Colonic mucosa (tissue), 4 donors: ENCODE measurements around the gene EPHB1. TPM values are rescaled to one million over a fixed set of nuclear protein-coding genes. Genes with fewer than 3 reads are reported as not detected.

Source experiments
- DNase-seq: peaks from one replicate; pipeline ENCODE4 v3.0.0-alpha.2; 2020
- H3K27ac ChIP-seq: fragments of 200-600 bp; one replicate; pipeline ENCODE4 v1.8.0; 2021
- H3K27me3 ChIP-seq: fragments of 200-600 bp; one replicate; pipeline ENCODE4 v1.8.0; 2021
- H3K36me3 ChIP-seq: fragments of 200-600 bp; one replicate; pipeline ENCODE4 v1.8.0; 2021
- H3K4me1 ChIP-seq: fragments of 200-600 bp; one replicate; pipeline ENCODE4 v1.8.0; 2021; ENCODE audit warnings: mild to moderate bottlenecking
- H3K4me3 ChIP-seq: fragments of 200-600 bp; one replicate; pipeline ENCODE4 v1.8.0; 2021
- H3K9ac ChIP-seq, 2 donors: one replicate each; pipeline ENCODE4 v1.7.0; 2013; ENCODE audit warnings: control low read depth in 2 of 2, low read depth in 2 of 2, low read length in 2 of 2
- H3K9me3 ChIP-seq: fragments of 200-600 bp; one replicate; pipeline ENCODE4 v1.8.0; 2021
- intact Hi-C: fragments of 100-400 bp; cut with DNase I; formaldehyde crosslinking; loops from one replicate; pipeline ENCODE4 v1.14.1; 2022
- total RNA-seq, 2 donors: library from RNA; stranded (reverse); fragmentation: NEBNext Ultra II Directional in 1 of 2; extraction: Animal tissue kit (Norgen Biotek cat#: 25700) in 1 of 2; gene quantifications; one replicate each; pipeline ENCODE4 v1.2.1, GENCODE V29; 2021
- TF ChIP-seq, protein P1 (sequence below): fragments of 200-600 bp; IDR thresholded peaks from one replicate; pipeline ENCODE4 v1.8.0; 2022; ENCODE audit warnings: antibody characterized with exemption, mild to moderate bottlenecking
- donor health status: healthy.
- donor health status: DM: no; HTN: no; CAD: no.
- donor health status: DM: no; HTN: no; CAD: no.

The EPHB1 gene
- total RNA-seq, 2 donors from 2014 or later = 0.40 to 0.74 TPM

DNA sequence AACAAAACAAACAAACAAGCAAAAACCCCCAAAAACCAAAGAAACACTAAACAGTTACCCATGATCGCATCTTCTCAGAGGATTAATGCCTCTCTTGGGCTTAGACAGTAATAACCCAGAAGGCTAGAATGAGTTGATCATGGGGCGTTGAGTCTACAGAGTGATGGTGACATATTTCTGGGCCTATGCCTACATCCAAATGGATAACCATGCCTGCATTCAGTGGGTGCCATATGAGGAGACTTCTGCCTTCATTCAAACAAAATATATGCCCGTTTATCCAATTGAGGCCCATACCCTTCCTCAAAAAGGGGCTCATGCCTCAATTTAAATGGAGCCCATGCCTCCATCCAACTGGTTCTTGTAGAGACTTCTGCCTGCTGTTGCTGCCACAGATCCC lies 284.0 kb downstream of the EPHB1 start:
- H3K4me1 ChIP-seq = no peaks in the 10 kb centered on the region
- intact Hi-C loops = no loop called here
- no peak for DNase-seq
- H3K36me3 ChIP-seq = no peaks in the 10 kb centered on the region
- TF ChIP-seq, protein P1, sequence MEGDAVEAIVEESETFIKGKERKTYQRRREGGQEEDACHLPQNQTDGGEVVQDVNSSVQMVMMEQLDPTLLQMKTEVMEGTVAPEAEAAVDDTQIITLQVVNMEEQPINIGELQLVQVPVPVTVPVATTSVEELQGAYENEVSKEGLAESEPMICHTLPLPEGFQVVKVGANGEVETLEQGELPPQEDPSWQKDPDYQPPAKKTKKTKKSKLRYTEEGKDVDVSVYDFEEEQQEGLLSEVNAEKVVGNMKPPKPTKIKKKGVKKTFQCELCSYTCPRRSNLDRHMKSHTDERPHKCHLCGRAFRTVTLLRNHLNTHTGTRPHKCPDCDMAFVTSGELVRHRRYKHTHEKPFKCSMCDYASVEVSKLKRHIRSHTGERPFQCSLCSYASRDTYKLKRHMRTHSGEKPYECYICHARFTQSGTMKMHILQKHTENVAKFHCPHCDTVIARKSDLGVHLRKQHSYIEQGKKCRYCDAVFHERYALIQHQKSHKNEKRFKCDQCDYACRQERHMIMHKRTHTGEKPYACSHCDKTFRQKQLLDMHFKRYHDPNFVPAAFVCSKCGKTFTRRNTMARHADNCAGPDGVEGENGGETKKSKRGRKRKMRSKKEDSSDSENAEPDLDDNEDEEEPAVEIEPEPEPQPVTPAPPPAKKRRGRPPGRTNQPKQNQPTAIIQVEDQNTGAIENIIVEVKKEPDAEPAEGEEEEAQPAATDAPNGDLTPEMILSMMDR = no peak
- H3K4me3 ChIP-seq = no peak overlapping the region
- no peaks in the 10 kb centered on the region for H3K9me3 ChIP-seq
- no peak overlapping the region for H3K9ac ChIP-seq
- H3K27me3 ChIP-seq = no peaks in the 10 kb centered on the region
- H3K27ac ChIP-seq = no peak overlapping the region

DNA sequence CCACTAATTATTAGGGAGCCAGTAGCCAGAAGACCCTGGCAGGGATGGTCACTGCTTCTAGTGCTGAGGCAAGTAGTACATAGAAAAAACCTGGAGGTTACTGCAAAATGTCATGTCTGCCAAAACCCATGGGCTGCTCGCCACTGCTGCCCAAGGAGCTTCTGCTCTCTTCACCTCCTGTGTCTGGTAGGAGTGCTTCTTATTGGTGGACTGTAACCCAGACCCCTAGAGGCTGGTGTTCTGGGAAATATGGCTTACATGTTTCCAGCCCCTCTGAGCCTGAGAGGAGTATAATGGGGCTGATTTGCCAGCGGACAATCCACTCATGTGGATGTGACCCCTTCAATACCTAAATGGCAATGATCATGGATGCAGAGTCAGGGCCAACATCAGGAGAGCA lies 286.4 kb downstream of the EPHB1 start:
- intact Hi-C loops = no loop called here

DNA sequence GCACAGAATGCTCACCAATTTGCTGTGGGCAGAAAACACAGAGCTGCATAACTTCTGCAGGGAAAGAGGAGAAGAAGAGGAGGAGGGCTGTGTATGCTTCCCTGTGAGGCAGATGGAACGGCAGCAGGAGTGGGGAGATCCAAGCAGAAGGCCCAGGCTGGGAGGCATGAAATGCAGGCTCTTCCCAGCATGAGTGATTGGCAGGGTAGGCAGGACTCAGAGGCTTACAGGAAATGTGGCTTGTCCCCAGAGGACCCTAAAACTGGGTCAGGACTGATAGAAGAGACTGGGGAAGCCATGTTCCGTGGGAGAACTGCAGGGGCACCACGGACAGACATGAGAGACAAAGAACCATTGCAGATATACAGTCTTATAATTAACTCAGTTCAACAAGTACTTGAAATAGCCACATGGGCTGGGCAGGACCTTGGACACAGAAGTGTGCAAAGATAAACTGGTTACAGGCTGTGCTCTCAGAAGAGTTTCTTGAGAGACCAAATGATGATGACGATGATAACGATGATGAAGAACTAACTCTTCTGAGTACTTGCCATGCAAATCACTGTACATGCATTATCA lies 286.9 kb downstream of the EPHB1 start:
- intact Hi-C loops = no loop called here
- no peaks in the 10 kb centered on the region for H3K9me3 ChIP-seq
- H3K27me3 ChIP-seq = no peaks in the 10 kb centered on the region
- no peaks in the 10 kb centered on the region for H3K4me1 ChIP-seq
- no peak overlapping the region for H3K9ac ChIP-seq
- no peak overlapping the region for H3K27ac ChIP-seq
- no peak for DNase-seq
- H3K4me3 ChIP-seq = no peak overlapping the region
- no peaks in the 10 kb centered on the region for H3K36me3 ChIP-seq
- TF ChIP-seq, protein P1 = no peak

More for the DNA sequence above, 286.4 kb downstream of the EPHB1 start:
- DNase-seq = no peak
- Histone ChIP-seq H3K27me3 (no peaks in the 10 kb centered on the region), H3K4me3 (no peak overlapping the region), H3K9ac (no peak overlapping the region), H3K4me1 (no peaks in the 10 kb centered on the region), H3K27ac (no peak overlapping the region), H3K9me3 (no peaks in the 10 kb centered on the region), H3K36me3 (no peaks in the 10 kb centered on the region)
- TF ChIP-seq, protein P1 = no peak

DNA sequence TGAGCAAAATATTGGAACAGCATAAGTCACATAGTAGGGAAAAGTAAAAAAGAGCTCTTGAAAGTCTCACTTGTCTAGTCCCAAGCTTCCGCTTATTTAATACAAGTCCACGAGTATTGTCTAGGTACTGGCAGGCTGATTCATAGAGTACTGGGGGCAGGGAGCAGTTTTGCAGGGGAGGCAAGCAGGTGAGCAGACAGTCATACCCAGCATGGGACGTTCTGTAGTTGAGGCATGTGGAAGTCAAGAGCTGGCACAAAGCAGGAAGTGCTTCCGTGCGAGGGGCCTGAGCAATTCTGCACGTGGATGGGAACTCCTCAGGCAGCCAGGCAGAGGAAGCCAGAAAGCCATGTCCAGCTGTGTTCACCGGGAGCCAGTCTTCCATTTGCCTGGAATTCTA lies 287.6 kb downstream of the EPHB1 start:
- intact Hi-C loops = no loop called here
- H3K4me3 ChIP-seq = no peak overlapping the region
- no peak overlapping the region for H3K27ac ChIP-seq
- no peaks in the 10 kb centered on the region for H3K36me3 ChIP-seq
- H3K4me1 ChIP-seq = no peaks in the 10 kb centered on the region
- TF ChIP-seq, protein P1 = no peak
- H3K27me3 ChIP-seq = no peaks in the 10 kb centered on the region
- DNase-seq = no peak
- H3K9ac ChIP-seq = no peak overlapping the region
- H3K9me3 ChIP-seq = no peaks in the 10 kb centered on the region

DNA sequence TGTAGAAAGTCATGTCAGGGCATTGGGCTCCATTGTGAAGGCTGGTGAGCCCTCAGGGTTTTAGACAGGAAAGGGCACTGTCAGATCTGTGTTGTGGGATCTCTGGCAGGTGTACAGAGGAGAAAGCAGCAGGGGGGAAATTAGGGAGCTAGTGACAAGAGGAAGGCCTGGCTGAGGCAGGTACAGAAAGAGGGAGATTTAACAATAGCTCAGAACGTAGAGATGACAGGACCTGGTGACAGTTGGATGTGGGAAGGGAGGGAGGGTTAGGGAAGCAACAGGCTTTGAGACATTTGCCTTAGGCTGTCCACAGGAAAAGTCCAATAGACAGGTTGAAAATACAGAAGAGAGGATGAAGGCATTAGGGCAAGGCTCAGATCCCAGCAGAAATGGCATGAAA lies 288.1 kb downstream of the EPHB1 start:
- intact Hi-C loops = no loop called here
- H3K27ac ChIP-seq = no peak overlapping the region
- TF ChIP-seq, protein P1 = no peak

More for the DNA sequence above, 288.1 kb downstream of the EPHB1 start:
- no peak overlapping the region for H3K9ac ChIP-seq
- no peaks in the 10 kb centered on the region for H3K27me3 ChIP-seq
- H3K4me1 ChIP-seq = no peaks in the 10 kb centered on the region
- no peaks in the 10 kb centered on the region for H3K36me3 ChIP-seq
- no peak for DNase-seq
- H3K9me3 ChIP-seq = no peaks in the 10 kb centered on the region
- no peak overlapping the region for H3K4me3 ChIP-seq
